Measurements from ENCODE around the gene ITSN2.
"Not testable (repeated sequence)": the region's sequence is repeated elsewhere in the genome, so short reads cannot be mapped to it uniquely, and the experiment has no call there.

ITSN2 gene

GRCh38 chr2:24354395-24354794, 5.9 kb downstream of the ITSN2 start:
- no peak for TF ChIP-seq ZNF274 (IDR thresholded peaks at IDR 0.05; ENCODE audit: low read depth, low read length)
- no peak overlapping the region for H3K4me3 ChIP-seq (ENCODE audit: low read length)

GRCh38 chr2:24353973-24354372, 6.4 kb downstream of the ITSN2 start:
- TF ChIP-seq ZNF274 (IDR thresholded peaks at IDR 0.05; ENCODE audit: low read depth, low read length): no peak
- H3K4me3 ChIP-seq (ENCODE audit: low read length): no peak overlapping the region

GRCh38 chr2:24353364-24353763, 7.0 kb downstream of the ITSN2 start:
- no peak for TF ChIP-seq ZNF274 (IDR thresholded peaks at IDR 0.05; ENCODE audit: low read depth, low read length)
- no peak overlapping the region for H3K4me3 ChIP-seq (ENCODE audit: low read length)

- no peak for TF ChIP-seq ZNF274 (IDR thresholded peaks at IDR 0.05; ENCODE audit: low read depth, low read length)
- no peak overlapping the region for H3K4me3 ChIP-seq (ENCODE audit: low read length)
Observed at GRCh38 chr2:24352664-24353063, 7.7 kb downstream of the ITSN2 start.

- H3K4me3 ChIP-seq (ENCODE audit: low read length): no peak overlapping the region
- no peak for TF ChIP-seq ZNF274 (IDR thresholded peaks at IDR 0.05; ENCODE audit: low read depth, low read length)
Observed at GRCh38 chr2:24351981-24352380, 8.4 kb downstream of the ITSN2 start.

- TF ChIP-seq ZNF274 (IDR thresholded peaks at IDR 0.05; ENCODE audit: low read depth, low read length): no peak
Observed at GRCh38 chr2:24351627-24351938, 8.8 kb downstream of the ITSN2 start.

GRCh38 chr2:24350826-24351626, 9.3 kb downstream of the ITSN2 start:
- TF ChIP-seq ZNF274 (IDR thresholded peaks at IDR 0.05; ENCODE audit: low read depth, low read length): no peak

More at GRCh38 chr2:24351627-24351938, 8.8 kb downstream of the ITSN2 start:
- peak overlapping the region; percentile 33; the same call in 1 of the 2 replicates for H3K4me3 ChIP-seq (ENCODE audit: low read length)

GRCh38 chr2:24349097-24349496, 11.2 kb downstream of the ITSN2 start:
- no peak overlapping the region for H3K4me3 ChIP-seq (ENCODE audit: low read length)
- TF ChIP-seq ZNF274 (IDR thresholded peaks at IDR 0.05; ENCODE audit: low read depth, low read length): no peak

More at GRCh38 chr2:24350826-24351626, 9.3 kb downstream of the ITSN2 start:
- peak overlapping the region; percentile 39 for H3K4me3 ChIP-seq (ENCODE audit: low read length)

- no peak overlapping the region for H3K4me3 ChIP-seq (ENCODE audit: low read length)
- TF ChIP-seq ZNF274 (IDR thresholded peaks at IDR 0.05; ENCODE audit: low read depth, low read length): no peak
Observed at GRCh38 chr2:24345937-24346336, 14.4 kb downstream of the ITSN2 start.

GRCh38 chr2:24343225-24343882, 17.0 kb downstream of the ITSN2 start:
- TF ChIP-seq ZNF274 (IDR thresholded peaks at IDR 0.05; ENCODE audit: low read depth, low read length): no peak
- no peak overlapping the region for H3K4me3 ChIP-seq (ENCODE audit: low read length)

- H3K4me3 ChIP-seq (ENCODE audit: low read length): peak overlapping the region; percentile 36; the same call in 1 of the 2 replicates
- TF ChIP-seq ZNF274 (IDR thresholded peaks at IDR 0.05; ENCODE audit: low read depth, low read length): no peak
Observed at GRCh38 chr2:24342110-24342910, 18.0 kb downstream of the ITSN2 start.

- no peak for TF ChIP-seq ZNF274 (IDR thresholded peaks at IDR 0.05; ENCODE audit: low read depth, low read length)
- no peak overlapping the region for H3K4me3 ChIP-seq (ENCODE audit: low read length)
Observed at GRCh38 chr2:24339856-24340262, 20.5 kb downstream of the ITSN2 start.

GRCh38 chr2:24339098-24339497, 21.2 kb downstream of the ITSN2 start:
- not testable (repeated sequence) for H3K4me3 ChIP-seq (ENCODE audit: low read length)

- H3K4me3 ChIP-seq (ENCODE audit: low read length): no peak overlapping the region
- TF ChIP-seq ZNF274 (IDR thresholded peaks at IDR 0.05; ENCODE audit: low read depth, low read length): no peak
Observed at GRCh38 chr2:24337890-24338289, 22.4 kb downstream of the ITSN2 start.

- no peak overlapping the region for H3K4me3 ChIP-seq (ENCODE audit: low read length)
- TF ChIP-seq ZNF274 (IDR thresholded peaks at IDR 0.05; ENCODE audit: low read depth, low read length): no peak
Observed at GRCh38 chr2:24336811-24337210, 23.5 kb downstream of the ITSN2 start.

Data from GM08714 (cell line).